ENCODE measurements around the gene DTL.
A peak's percentile ranks its signal among the peaks of the same experiment; 100 is the strongest.

DNA sequence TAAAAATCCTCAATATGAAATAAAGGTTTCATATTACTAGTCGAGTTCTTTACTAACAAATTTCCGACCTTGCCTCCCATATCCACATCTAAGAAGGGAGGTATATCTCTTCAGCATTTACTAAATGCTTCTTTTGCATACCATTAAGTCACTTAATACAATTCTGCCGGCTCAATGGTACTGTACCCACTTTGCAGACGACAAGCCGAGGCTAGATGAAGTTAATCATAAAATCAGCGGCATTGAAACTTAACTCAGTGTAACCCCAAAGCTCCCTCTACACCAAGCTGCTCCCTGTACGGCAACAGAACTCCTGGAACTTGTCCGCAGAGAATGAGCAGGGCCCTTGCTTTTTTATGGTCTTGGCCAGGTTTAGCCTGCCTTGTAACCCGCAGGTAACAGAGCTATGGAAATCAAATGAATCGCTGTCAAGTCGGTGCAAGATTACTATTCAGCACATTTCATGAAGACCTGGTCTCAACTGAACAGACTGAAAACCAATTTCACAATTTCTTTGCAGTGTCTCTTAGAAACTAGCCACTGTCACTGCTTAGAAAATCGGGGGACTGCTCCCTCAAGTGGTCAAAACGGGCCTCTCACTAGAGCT is 929 bp upstream of the DTL start:
- TF ChIP-seq, protein P1, sequence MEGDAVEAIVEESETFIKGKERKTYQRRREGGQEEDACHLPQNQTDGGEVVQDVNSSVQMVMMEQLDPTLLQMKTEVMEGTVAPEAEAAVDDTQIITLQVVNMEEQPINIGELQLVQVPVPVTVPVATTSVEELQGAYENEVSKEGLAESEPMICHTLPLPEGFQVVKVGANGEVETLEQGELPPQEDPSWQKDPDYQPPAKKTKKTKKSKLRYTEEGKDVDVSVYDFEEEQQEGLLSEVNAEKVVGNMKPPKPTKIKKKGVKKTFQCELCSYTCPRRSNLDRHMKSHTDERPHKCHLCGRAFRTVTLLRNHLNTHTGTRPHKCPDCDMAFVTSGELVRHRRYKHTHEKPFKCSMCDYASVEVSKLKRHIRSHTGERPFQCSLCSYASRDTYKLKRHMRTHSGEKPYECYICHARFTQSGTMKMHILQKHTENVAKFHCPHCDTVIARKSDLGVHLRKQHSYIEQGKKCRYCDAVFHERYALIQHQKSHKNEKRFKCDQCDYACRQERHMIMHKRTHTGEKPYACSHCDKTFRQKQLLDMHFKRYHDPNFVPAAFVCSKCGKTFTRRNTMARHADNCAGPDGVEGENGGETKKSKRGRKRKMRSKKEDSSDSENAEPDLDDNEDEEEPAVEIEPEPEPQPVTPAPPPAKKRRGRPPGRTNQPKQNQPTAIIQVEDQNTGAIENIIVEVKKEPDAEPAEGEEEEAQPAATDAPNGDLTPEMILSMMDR (IDR thresholded peaks at IDR 0.05 in 2 of 3, conservative IDR thresholded peaks at IDR 0.05 in 1 of 3; ENCODE audit: borderline replicate concordance in 1 of 3, insufficient read depth in 1 of 3, low read depth in 2 of 3, low read length in 2 of 3), result peak in 1 of 3 experiments; percentile 93; a peak in 1 of 6 replicates
- TF ChIP-seq CBX3 (IDR thresholded peaks at IDR 0.05; ENCODE audit: low read depth) (no peak; the same call in 1 of the 2 replicates), POLR2AphosphoS5 (IDR thresholded peaks at IDR 0.05; ENCODE audit: low read depth, low read length) (no peak), EZH2 (IDR thresholded peaks at IDR 0.05) (no peak), CEBPB (IDR thresholded peaks at IDR 0.05; ENCODE audit: low read depth) (peak; percentile 59), SIN3A (IDR thresholded peaks at IDR 0.05; ENCODE audit: low read depth) (no peak), YY1 (IDR thresholded peaks at IDR 0.05; ENCODE audit: extremely low read depth, insufficient replicate concordance, low read depth, low read length) (no peak), POLR2A (IDR thresholded peaks at IDR 0.05; ENCODE audit: borderline replicate concordance, extremely low read depth, insufficient read depth, insufficient read length) (no peak)
- TF ChIP-seq, protein P2, sequence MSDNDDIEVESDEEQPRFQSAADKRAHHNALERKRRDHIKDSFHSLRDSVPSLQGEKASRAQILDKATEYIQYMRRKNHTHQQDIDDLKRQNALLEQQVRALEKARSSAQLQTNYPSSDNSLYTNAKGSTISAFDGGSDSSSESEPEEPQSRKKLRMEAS (IDR thresholded peaks at IDR 0.05), result no peak
- TF ChIP-seq, protein P3, sequence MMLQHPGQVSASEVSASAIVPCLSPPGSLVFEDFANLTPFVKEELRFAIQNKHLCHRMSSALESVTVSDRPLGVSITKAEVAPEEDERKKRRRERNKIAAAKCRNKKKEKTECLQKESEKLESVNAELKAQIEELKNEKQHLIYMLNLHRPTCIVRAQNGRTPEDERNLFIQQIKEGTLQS (IDR thresholded peaks at IDR 0.05), result no peak
- TF ChIP-seq, protein P4, sequence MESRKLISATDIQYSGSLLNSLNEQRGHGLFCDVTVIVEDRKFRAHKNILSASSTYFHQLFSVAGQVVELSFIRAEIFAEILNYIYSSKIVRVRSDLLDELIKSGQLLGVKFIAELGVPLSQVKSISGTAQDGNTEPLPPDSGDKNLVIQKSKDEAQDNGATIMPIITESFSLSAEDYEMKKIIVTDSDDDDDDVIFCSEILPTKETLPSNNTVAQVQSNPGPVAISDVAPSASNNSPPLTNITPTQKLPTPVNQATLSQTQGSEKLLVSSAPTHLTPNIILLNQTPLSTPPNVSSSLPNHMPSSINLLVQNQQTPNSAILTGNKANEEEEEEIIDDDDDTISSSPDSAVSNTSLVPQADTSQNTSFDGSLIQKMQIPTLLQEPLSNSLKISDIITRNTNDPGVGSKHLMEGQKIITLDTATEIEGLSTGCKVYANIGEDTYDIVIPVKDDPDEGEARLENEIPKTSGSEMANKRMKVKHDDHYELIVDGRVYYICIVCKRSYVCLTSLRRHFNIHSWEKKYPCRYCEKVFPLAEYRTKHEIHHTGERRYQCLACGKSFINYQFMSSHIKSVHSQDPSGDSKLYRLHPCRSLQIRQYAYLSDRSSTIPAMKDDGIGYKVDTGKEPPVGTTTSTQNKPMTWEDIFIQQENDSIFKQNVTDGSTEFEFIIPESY (IDR thresholded peaks at IDR 0.05; ENCODE audit: extremely low read depth, insufficient replicate concordance, low read length), result no peak

Measured in HCT116 (cell line).